Measurements from ENCODE around the gene VTI1A. TPM values are rescaled to one million over a fixed set of nuclear protein-coding genes. Genes with fewer than 3 reads are reported as not detected.

Gene VTI1A
- total and polyA plus RNA-seq, 7 experiments from 2014 or later: 21.7 to 56.8 (median 40.8) TPM

DNA sequence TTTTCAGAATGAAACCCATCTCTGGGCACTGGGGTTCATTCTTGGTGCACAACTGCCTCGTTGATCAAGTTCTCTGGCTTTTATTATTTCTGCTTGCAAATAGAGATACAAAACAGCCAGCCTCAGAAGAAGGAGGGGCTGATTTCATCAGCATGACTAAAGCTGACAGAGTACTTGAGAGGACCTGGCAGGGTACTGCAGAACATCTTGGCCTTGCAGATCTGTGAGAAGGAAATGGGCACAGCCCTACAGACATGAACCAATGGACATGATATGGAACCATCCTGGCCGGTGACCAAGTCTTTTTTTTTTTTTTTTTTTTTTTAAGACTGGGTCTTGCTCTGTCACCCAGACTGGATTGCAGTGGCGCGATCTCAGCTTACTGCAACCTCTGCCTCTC, 240.6 kb downstream of the VTI1A start:
- no peaks in the 10 kb centered on the region for H3K27me3 Mint-ChIP-seq
- CTCF ChIA-PET: no interaction called here
- peaks cover 2 to 49% (median 37%) of the 10 kb centered on the region in 5 donors for H3K36me3 Mint-ChIP-seq
- Histone ChIP-seq H3K4me1 (ENCODE audit: control insufficient read depth in 2 of 2, insufficient read depth in 2 of 2, low read length in 2 of 2) (no peaks in the 10 kb centered on the region), H3K4me3 (ENCODE audit: low read length) (no peak overlapping the region), H3K27ac (ENCODE audit: low read depth, low read length) (no peak overlapping the region), H3K27me3 (ENCODE audit: control insufficient read depth in 2 of 2, insufficient read depth in 2 of 2, low read length in 2 of 2) (no peaks in the 10 kb centered on the region), H3K36me3 (ENCODE audit: control insufficient read depth in 2 of 3, insufficient read depth in 3 of 3, low read length in 3 of 3) (no peaks in the 10 kb centered on the region), H3K9me3 (ENCODE audit: control insufficient read depth in 2 of 3, low read length in 3 of 3) (no peaks in the 10 kb centered on the region)
- H3K4me3 Mint-ChIP-seq: no peak overlapping the region
- H3K4me1 Mint-ChIP-seq: peaks cover 0 to 5% (median 0%) of the 10 kb centered on the region in 7 donors
- H3K9me3 Mint-ChIP-seq: peaks cover 0 to 1% (median 0%) of the 10 kb centered on the region in 11 donors
- DNase-seq (no peak), ATAC-seq (no peak)
- POLR2A ChIA-PET: no interaction called here
- H3K27ac Mint-ChIP-seq: no peak overlapping the region
- intact Hi-C loops (cut with micrococcal nuclease): no loop called here

DNA sequence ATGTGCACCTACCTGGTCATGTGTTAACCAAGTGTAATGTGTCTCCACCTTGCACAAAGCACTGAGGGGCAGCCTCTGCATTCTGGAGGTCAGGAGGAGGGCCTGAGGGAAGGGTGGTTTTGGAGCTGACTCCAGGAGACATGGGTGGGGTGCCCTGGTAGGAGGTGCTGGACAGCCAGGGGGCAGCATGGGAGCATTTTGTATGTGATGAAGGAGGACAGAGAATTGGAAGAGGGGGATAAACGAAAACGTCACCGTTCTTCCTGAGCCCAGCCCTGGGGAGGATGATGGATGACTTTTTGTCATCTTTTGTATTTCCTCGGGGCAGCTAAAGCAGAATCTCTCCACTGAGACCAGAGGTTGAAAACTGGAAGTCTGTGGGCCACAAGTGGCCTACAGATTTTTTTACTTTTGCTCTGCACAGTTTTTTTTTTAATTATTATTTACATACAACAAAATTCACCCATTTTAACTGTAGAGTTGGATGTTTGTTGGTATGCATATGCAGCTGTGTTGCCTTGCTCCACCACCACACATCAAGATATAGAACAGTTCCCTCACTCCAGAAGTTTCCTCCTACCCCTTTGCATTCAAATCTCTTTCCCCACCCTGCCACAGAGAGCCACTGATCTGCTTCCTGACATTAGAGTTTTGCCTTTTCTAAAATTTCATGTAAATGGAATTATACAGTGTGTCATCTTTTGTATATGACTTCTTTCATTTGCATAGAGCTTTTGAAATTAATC, 242.5 kb downstream of the VTI1A start:
- ATAC-seq: no peak
- Mint-ChIP-seq H3K27ac (no peak overlapping the region), H3K36me3 (peaks cover 2 to 54% (median 37%) of the 10 kb centered on the region in 5 donors)

DNA sequence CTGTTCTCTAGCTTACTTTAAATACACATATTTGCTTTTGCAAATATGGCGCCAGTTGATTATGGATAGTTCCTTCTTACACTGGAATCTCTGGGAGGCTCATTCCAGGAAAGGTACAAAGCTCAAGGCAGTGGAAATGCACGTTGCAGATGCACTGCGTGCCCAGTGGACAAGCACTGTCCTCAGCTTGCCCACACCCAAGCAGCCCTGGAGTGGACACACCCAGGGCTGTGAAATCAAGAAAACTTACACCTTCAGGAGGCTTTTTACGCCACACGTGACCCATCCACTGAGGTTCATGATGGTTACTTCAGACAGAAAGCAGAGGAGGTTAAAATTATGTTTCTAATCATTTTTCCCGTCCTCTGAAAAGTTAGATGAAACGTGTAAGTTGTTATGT, 248.5 kb downstream of the VTI1A start:
- Mint-ChIP-seq H3K27ac (no peak overlapping the region), H3K27me3 (no peaks in the 10 kb centered on the region), H3K4me3 (no peak overlapping the region), H3K4me1 (peaks cover 0 to 1% (median 0%) of the 10 kb centered on the region in 7 donors), H3K36me3 (peaks cover 0 to 43% (median 18%) of the 10 kb centered on the region in 5 donors), H3K9me3 (peaks cover 0 to 3% (median 0%) of the 10 kb centered on the region in 11 donors)
- no peaks in the 10 kb centered on the region for H3K4me1 ChIP-seq (ENCODE audit: control insufficient read depth in 2 of 2, insufficient read depth in 2 of 2, low read length in 2 of 2)
- no peaks in the 10 kb centered on the region for H3K36me3 ChIP-seq (ENCODE audit: control insufficient read depth in 2 of 3, insufficient read depth in 3 of 3, low read length in 3 of 3)
- no peaks in the 10 kb centered on the region for H3K9me3 ChIP-seq (ENCODE audit: control insufficient read depth in 2 of 3, low read length in 3 of 3)
- CTCF ChIA-PET: no interaction called here
- POLR2A ChIA-PET: no interaction called here
- H3K4me3 ChIP-seq (ENCODE audit: low read length): no peak overlapping the region
- H3K27me3 ChIP-seq (ENCODE audit: control insufficient read depth in 2 of 2, insufficient read depth in 2 of 2, low read length in 2 of 2): no peaks in the 10 kb centered on the region
- no peak overlapping the region for H3K27ac ChIP-seq (ENCODE audit: low read depth, low read length)
- DNase-seq (no peak), ATAC-seq (no peak)
- intact Hi-C loops (cut with micrococcal nuclease): no loop called here

More for the DNA sequence above, 242.5 kb downstream of the VTI1A start:
- Mint-ChIP-seq H3K4me3 (no peak overlapping the region), H3K4me1 (peaks cover 0 to 5% (median 0%) of the 10 kb centered on the region in 7 donors), H3K9me3 (peaks cover 0 to 1% (median 0%) of the 10 kb centered on the region in 11 donors), H3K27me3 (no peaks in the 10 kb centered on the region)
- CTCF ChIA-PET: no interaction called here
- H3K27ac ChIP-seq (ENCODE audit: low read depth, low read length): no peak overlapping the region
- POLR2A ChIA-PET: no interaction called here
- H3K4me1 ChIP-seq (ENCODE audit: control insufficient read depth in 2 of 2, insufficient read depth in 2 of 2, low read length in 2 of 2): no peaks in the 10 kb centered on the region
- no peak for DNase-seq
- no peaks in the 10 kb centered on the region for H3K36me3 ChIP-seq (ENCODE audit: control insufficient read depth in 2 of 3, insufficient read depth in 3 of 3, low read length in 3 of 3)
- no peak overlapping the region for H3K4me3 ChIP-seq (ENCODE audit: low read length)
- intact Hi-C loops (cut with micrococcal nuclease): loop anchor here in 1 of 2 donors (1.0 kb wide), 1 partner anchor 696 kb away; no protein-coding TSS in a partner anchor
- no peaks in the 10 kb centered on the region for H3K9me3 ChIP-seq (ENCODE audit: control insufficient read depth in 2 of 3, low read length in 3 of 3)
- H3K27me3 ChIP-seq (ENCODE audit: control insufficient read depth in 2 of 2, insufficient read depth in 2 of 2, low read length in 2 of 2): no peaks in the 10 kb centered on the region

DNA sequence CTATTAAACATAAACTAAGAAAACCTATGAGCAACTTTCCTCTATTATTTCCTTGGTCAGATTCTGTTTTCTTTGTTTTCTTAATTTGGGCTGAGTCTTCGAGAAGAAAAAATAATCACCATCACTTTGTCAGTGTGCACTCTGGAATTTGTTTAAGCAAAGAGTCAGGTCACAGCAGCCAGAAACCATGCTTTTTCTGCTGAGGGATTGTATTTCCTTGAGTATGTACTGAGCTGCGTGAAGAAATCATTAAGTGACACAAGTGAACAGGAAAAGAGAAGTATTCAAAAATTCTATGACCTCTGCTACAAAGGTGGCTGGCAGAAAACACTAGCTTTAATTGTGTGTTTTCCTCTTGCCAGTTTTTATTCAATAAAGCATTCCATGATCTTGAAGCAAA, 249.6 kb downstream of the VTI1A start:
- no peak overlapping the region for H3K27ac ChIP-seq (ENCODE audit: low read depth, low read length)
- ATAC-seq (no peak), DNase-seq (no peak)
- Mint-ChIP-seq H3K4me3 (no peak overlapping the region), H3K9me3 (peaks cover 0 to 3% (median 0%) of the 10 kb centered on the region in 11 donors), H3K4me1 (peaks cover 0 to 1% (median 0%) of the 10 kb centered on the region in 7 donors), H3K27me3 (no peaks in the 10 kb centered on the region), H3K36me3 (peaks cover 0 to 45% (median 13%) of the 10 kb centered on the region in 5 donors), H3K27ac (no peak overlapping the region)
- H3K4me1 ChIP-seq (ENCODE audit: control insufficient read depth in 2 of 2, insufficient read depth in 2 of 2, low read length in 2 of 2): no peaks in the 10 kb centered on the region
- H3K4me3 ChIP-seq (ENCODE audit: low read length): no peak overlapping the region
- no peaks in the 10 kb centered on the region for H3K9me3 ChIP-seq (ENCODE audit: control insufficient read depth in 2 of 3, low read length in 3 of 3)
- POLR2A ChIA-PET: no interaction called here
- no peaks in the 10 kb centered on the region for H3K27me3 ChIP-seq (ENCODE audit: control insufficient read depth in 2 of 2, insufficient read depth in 2 of 2, low read length in 2 of 2)
- H3K36me3 ChIP-seq (ENCODE audit: control insufficient read depth in 2 of 3, insufficient read depth in 3 of 3, low read length in 3 of 3): no peaks in the 10 kb centered on the region
- CTCF ChIA-PET: no interaction called here
- intact Hi-C loops (cut with micrococcal nuclease): no loop called here

DNA sequence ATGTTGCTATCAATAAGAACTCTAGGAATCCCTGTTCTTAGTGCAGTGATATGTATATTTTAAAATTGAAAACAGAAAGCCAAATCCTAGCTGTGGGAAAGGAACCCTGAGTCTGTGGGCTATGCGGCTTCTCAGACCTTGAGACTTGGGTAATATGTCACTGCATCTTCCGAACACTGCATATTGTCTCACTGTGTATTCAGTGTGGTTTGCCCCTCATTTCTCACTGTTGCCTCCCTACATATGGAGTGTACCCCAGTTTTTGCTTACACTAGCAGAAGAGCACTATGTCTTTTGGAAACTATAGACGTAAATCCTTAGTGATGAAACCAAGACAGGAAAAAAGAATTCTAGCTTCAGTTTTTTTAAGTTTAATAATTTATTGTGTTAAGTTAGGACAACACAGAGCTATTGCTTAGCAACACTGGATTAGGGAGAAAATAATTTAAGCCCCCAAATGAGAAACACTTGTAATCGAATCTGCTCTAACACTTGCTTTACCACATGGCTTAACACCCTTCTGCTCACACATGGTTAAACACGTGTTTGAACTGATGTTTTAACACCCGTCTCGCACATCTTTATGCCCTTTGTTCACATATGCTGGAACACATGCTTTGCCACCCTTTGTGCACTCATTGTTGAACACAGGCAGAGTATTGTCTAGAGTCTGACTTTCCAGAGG, 251.3 kb downstream of the VTI1A start:
- Mint-ChIP-seq H3K4me3 (no peak overlapping the region), H3K27me3 (no peaks in the 10 kb centered on the region), H3K36me3 (peaks cover 2 to 43% (median 19%) of the 10 kb centered on the region in 5 donors), H3K4me1 (no peaks in the 10 kb centered on the region), H3K27ac (no peak overlapping the region), H3K9me3 (peaks cover 0 to 3% (median 0%) of the 10 kb centered on the region in 11 donors)
- Histone ChIP-seq H3K9me3 (ENCODE audit: control insufficient read depth in 2 of 3, low read length in 3 of 3) (no peaks in the 10 kb centered on the region), H3K27me3 (ENCODE audit: control insufficient read depth in 2 of 2, insufficient read depth in 2 of 2, low read length in 2 of 2) (no peaks in the 10 kb centered on the region), H3K4me1 (ENCODE audit: control insufficient read depth in 2 of 2, insufficient read depth in 2 of 2, low read length in 2 of 2) (no peaks in the 10 kb centered on the region), H3K4me3 (ENCODE audit: low read length) (no peak overlapping the region), H3K36me3 (ENCODE audit: control insufficient read depth in 2 of 3, insufficient read depth in 3 of 3, low read length in 3 of 3) (no peaks in the 10 kb centered on the region), H3K27ac (ENCODE audit: low read depth, low read length) (no peak overlapping the region)
- ATAC-seq (no peak), DNase-seq (no peak)
- intact Hi-C loops (cut with micrococcal nuclease): no loop called here
- POLR2A ChIA-PET: no interaction called here
- CTCF ChIA-PET: no interaction called here

DNA sequence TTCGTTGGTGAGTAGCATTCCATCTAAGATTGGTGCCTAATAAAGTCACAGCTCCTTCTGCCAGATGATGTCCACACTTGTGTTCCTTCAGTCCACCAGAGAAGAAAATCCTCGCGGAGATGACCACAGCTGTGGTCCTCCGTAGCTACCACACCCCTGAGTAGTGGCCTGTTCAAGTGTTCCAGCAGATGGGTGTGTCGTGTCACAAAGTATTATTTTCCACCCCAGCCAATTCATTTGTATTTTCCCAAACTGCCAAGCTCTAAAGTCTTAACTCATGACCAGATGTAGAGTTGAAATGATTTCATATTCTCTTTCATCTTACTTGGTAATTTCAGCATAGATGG, 251.8 kb downstream of the VTI1A start:
- H3K4me1 ChIP-seq (ENCODE audit: control insufficient read depth in 2 of 2, insufficient read depth in 2 of 2, low read length in 2 of 2): no peaks in the 10 kb centered on the region
- Mint-ChIP-seq H3K4me1 (no peaks in the 10 kb centered on the region), H3K4me3 (no peak overlapping the region), H3K27me3 (no peaks in the 10 kb centered on the region), H3K9me3 (peaks cover 0 to 3% (median 0%) of the 10 kb centered on the region in 11 donors), H3K36me3 (peaks cover 2 to 46% (median 19%) of the 10 kb centered on the region in 5 donors), H3K27ac (no peak overlapping the region)
- CTCF ChIA-PET: no interaction called here
- DNase-seq: no peak
- H3K36me3 ChIP-seq (ENCODE audit: control insufficient read depth in 2 of 3, insufficient read depth in 3 of 3, low read length in 3 of 3): no peaks in the 10 kb centered on the region
- no peak overlapping the region for H3K4me3 ChIP-seq (ENCODE audit: low read length)
- ATAC-seq: no peak
- intact Hi-C loops (cut with micrococcal nuclease): no loop called here
- no peaks in the 10 kb centered on the region for H3K27me3 ChIP-seq (ENCODE audit: control insufficient read depth in 2 of 2, insufficient read depth in 2 of 2, low read length in 2 of 2)
- no peak overlapping the region for H3K27ac ChIP-seq (ENCODE audit: low read depth, low read length)
- POLR2A ChIA-PET: no interaction called here
- no peaks in the 10 kb centered on the region for H3K9me3 ChIP-seq (ENCODE audit: control insufficient read depth in 2 of 3, low read length in 3 of 3)
